ENCODE results near the gene MRPL33.

MRPL33 gene

DNA sequence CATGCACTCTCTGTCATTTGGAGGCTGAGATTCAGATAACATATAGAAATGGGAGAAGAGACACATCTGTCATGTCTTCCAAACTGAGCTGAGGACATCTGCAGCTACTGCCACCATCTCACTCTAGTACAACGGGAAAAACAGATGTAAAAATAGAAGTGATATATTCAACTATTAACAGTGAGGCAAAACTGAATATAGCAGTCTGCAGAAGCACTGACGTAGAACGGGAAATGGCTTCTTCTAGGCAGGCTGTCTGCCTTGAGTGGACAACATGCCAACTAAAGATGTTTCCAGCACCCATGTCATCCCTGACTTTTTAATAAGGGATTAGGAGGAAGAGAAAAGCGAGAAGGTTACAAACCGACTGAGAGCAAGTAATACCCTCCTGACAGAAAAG, 51.6 kb downstream of the MRPL33 start:
- Mint-ChIP-seq H3K9me3 (peaks cover 4% of the 10 kb centered on the region), H3K27ac (no peak overlapping the region), H3K4me3 (no peak overlapping the region), H3K4me1 (no peaks in the 10 kb centered on the region), H3K27me3 (no peaks in the 10 kb centered on the region), H3K36me3 (peaks cover 20% of the 10 kb centered on the region)
- no peak for ATAC-seq (ENCODE audit: low read depth)
- DNase-seq (ENCODE audit: low spot score in 2 of 2), result no peak

DNA sequence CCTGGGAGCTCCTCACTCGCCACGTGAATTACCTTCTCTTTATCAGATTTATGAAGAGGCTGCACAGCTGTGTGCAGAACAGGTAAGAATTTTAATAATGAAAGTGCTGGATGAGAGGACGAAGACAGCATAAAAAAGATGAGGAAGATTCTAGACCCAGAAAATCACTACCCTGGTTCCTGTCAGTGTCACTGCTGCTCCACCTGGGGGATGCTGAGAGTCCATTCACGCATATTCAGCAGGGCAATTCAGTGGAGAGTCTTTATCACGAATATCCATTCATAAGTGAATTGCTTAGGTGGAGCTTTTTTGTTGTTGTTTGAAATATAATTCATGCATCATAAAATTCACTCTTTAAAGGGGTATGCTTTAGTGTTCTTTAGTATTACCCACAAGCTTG, 52.0 kb downstream of the MRPL33 start:
- H3K27ac Mint-ChIP-seq, result no peak overlapping the region
- peaks cover 4% of the 10 kb centered on the region for H3K9me3 Mint-ChIP-seq
- DNase-seq (ENCODE audit: low spot score in 2 of 2), result no peak
- no peak for ATAC-seq (ENCODE audit: low read depth)
- H3K4me1 Mint-ChIP-seq, result no peaks in the 10 kb centered on the region
- H3K27me3 Mint-ChIP-seq, result no peaks in the 10 kb centered on the region
- H3K36me3 Mint-ChIP-seq, result peaks cover 20% of the 10 kb centered on the region
- H3K4me3 Mint-ChIP-seq, result no peak overlapping the region

DNA sequence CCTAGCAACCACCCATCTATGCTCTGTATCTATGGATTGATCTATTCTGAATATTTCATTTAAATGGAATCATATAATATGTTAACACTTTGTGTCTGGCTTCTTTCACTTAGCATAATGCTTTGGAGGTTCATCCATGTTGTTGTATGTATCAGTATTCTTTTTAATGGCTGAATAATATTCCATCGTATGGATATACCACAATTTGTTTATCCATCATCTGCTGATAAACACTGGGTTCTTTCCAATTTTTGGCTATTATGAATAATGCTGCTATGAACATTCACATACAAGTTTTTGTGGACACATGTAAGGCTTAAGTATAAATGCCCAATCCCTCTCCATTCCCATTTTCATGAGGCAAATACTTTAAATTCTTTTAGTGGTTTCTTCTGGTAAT, 52.9 kb downstream of the MRPL33 start:
- Mint-ChIP-seq H3K4me3 (no peak overlapping the region), H3K27ac (no peak overlapping the region), H3K9me3 (peaks cover 4% of the 10 kb centered on the region), H3K4me1 (no peaks in the 10 kb centered on the region), H3K36me3 (peaks cover 19% of the 10 kb centered on the region), H3K27me3 (no peaks in the 10 kb centered on the region)
- ATAC-seq (ENCODE audit: low read depth) (no peak), DNase-seq (ENCODE audit: low spot score in 2 of 2) (no peak)

DNA sequence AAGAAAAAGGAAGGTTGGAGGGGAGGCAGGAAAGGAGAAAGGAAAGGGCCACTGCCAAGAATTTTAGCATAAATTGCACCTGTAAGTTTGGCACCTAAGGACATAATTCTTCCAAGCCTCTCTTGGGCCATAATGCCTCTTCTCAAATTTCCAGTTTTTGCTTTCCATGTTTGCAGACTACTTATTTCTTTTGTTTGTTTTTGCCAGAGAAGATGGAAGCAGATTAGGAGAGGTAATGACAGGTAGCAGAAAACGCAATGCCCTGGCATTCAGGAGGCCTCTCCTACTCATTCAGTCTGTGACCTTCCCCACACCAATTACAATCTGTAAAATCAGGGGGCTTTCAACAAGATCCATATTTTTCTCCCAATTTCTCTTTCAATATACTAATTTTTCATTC, 56.8 kb downstream of the MRPL33 start:
- H3K27me3 Mint-ChIP-seq, result no peaks in the 10 kb centered on the region

More for the DNA sequence above, 56.8 kb downstream of the MRPL33 start:
- no peak for DNase-seq (ENCODE audit: low spot score in 2 of 2)
- Mint-ChIP-seq H3K36me3 (peaks cover 33% of the 10 kb centered on the region), H3K9me3 (peaks cover 4% of the 10 kb centered on the region), H3K27ac (no peak overlapping the region), H3K4me1 (no peaks in the 10 kb centered on the region), H3K4me3 (no peak overlapping the region)
- ATAC-seq (ENCODE audit: low read depth), result no peak

All from memory B cell (primary cell).